WI38 (cell line): Measurements from ENCODE around the gene IFI16.

Experiments
- H3K4me3 ChIP-seq: 2 replicates; pipeline ENCODE4 v1.5.1; 2011; ENCODE audit warnings: low read depth, mild to moderate bottlenecking, control low read depth, low read length
- CTCF ChIP-seq: IDR thresholded peaks from 2 replicates; pipeline ENCODE4 v1.5.1; 2012; ENCODE audit warnings: low read depth, mild to moderate bottlenecking, control low read depth, low read length

Gene IFI16

DNA sequence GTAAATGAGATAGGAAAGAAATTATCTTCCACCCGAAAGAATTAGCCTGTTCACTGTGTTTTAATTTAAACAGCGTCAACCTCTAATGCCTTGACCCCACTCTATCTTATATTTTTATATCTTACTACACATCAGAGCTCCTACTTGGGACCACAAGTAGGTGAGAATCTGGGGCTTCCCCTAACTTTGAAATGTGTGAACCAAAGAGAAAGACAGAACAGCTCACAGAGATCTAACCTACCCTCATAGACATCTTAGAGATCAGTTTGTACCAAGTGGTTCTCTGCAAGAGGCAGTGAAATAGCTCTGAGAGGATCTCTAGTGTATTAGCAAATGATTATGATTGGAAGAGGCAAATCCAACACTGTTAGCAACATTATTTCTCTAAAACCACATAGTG lies 31.0 kb upstream of the IFI16 start:
- no peak for TF ChIP-seq CTCF
- H3K4me3 ChIP-seq = no peak overlapping the region

DNA sequence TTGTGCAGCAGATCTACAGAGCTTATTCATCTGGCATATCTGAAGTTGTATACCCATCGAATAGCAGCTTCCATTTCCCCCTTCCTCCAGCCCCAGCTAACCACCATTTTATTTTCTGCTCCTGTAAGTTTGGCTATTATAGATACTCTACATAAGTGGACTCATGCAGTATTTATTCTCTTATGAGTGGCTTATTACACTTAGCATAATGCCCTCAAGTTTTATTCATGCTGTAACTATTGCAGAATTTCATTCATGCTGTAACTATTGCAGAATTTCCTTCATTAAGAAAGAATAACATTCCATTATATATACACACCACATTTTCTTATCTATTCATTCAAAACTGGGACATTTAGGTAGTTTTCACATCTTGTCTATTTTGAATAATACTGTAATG lies 30.5 kb upstream of the IFI16 start:
- TF ChIP-seq CTCF = no peak
- H3K4me3 ChIP-seq = no peak overlapping the region

- H3K4me3 ChIP-seq = no peak overlapping the region
- TF ChIP-seq CTCF = no peak
Measured at GRCh38 chr1:158983235-158983634, 26.5 kb upstream of the IFI16 start.

DNA sequence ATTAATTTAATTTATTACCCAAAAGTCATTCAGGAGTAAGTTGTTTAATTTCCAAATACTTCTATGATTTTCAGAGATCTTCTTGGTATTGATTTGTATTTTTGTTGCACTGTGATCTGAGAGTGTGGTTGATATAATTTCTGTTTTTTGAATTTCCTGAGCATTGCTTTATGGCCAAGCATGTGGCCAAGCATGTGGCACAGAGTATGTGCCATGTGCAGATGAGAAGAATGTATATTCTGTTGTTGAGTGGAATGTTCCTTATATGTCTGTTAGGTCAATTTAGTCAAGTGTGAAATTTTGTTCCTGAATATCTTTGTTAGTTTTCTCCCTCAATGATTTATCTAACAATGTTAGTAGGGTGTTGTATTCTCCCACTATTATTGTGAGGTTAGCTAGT lies 25.3 kb upstream of the IFI16 start:
- H3K4me3 ChIP-seq = no peak overlapping the region
- TF ChIP-seq CTCF = no peak

DNA sequence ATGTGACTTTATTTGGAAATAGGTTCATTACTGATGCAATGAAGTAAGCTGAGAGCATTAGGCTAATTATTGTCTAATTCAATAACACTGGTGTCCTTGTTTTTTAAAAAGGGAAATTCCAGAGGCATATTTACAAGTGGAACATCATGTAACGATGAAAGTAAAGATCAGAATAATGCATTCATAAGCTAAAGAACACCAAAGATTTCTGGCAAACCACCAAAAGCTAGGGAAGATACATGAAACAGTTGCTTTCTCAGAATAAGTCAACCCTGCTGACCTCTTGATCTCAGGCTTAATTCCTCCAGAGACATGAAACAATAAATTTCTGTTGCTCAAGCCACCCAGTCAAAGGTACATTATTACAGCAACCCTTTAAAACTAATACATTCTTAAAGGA lies 20.3 kb upstream of the IFI16 start:
- no peak for TF ChIP-seq CTCF
- no peak overlapping the region for H3K4me3 ChIP-seq

GRCh38 chr1:158992787-158993312 lies 16.9 kb upstream of the IFI16 start:
- H3K4me3 ChIP-seq = no peak overlapping the region
- no peak for TF ChIP-seq CTCF

GRCh38 chr1:158996998-158997397 lies 12.7 kb upstream of the IFI16 start:
- H3K4me3 ChIP-seq = no peak overlapping the region

More at GRCh38 chr1:158996998-158997397, 12.7 kb upstream of the IFI16 start:
- TF ChIP-seq CTCF = no peak
